HG03139 (cell line): ENCODE results near the gene PHF5A.
"Not testable (repeated sequence)": the region's sequence is repeated elsewhere in the genome, so short reads cannot be mapped to it uniquely, and the experiment has no call there.

ENCODE experiments used
- ATAC-seq: cut with Tn5 transposase; IDR thresholded peaks from one replicate; pipeline ENCODE4 v1.9.1; 2021; ENCODE audit not compliant: unreplicated experiment

The PHF5A gene

GRCh38 chr22:41488596-41489385 lies 20.3 kb upstream of the PHF5A start:
- ATAC-seq, result no peak

DNA sequence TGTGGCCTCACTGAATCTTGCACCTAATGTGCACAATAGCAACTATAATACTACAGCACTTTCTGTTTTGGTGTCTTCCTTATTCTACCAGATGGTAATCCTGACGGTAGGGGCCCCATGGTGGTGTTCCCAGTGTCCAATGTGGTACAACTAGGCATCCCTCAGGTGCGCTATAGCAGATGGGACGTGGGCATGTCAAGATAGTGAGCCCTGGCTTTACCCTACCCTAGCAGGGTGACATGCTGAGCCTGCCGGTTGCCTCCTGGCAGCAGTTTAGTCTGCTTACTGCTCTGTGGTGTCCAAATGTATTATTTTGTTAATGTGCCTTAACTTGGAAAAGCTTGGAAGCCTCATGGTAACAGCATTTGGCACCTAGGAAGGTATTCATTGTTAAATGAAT lies 19.6 kb upstream of the PHF5A start:
- ATAC-seq, result no peak

DNA sequence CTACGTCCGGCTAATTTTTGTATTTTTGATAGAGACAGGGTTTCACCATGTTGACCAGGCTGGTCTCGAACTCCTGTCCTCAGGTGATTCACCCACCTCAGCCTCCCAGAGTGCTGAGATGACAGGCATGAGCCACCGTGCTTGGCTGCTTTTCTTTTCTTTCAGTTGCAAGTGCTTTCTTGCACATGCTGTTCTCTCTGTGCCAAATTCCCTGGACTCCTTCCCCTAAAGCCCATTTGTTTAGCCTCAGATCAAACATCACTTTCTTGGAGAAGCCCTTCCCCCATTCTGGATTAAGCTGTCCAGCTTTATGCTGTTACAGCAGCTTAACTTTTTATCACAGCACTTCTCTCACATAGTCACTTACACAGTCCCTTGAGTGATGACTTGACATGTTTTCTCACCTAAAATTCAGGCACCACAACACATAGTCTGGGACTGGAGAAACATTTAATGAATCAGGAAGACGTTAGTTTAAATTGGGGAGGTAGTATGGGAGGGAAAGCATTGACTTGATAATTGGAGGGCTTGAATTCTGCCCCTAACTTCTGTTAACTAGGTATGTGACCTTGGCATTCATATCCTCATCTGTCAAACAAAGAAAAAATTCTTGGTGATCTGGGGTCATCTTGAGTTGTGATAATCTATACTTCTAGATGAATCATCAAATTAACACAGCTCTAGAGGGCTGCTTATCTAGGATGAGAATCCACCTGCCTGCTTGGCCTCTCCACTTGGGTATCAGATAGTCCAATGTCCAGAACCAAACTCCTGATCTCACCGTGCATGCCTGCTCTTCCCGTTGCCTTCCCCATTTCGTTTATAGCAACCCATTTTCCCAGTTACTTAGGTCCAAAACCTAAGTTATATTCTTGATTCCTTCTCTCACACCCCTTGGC lies 18.8 kb upstream of the PHF5A start:
- no peak for ATAC-seq

DNA sequence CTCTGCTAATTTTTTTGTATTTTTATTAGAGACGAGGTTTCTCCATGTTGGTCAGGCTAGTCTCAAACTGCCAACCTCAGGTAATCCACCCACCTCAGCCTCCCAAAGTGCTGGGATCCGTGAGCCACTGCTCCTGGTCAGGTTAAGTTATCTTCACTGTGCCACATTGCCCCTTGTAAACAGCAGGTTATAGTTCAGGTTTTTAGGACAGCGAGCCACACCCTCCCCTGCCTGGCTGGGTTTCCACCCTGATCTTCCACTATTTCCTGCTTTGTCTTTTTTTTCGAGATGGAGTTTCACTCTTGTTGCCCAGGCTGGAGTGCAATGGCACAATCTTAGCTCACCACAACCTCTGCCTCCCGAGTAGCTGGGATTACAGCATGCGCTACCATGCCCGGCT lies 16.5 kb upstream of the PHF5A start:
- ATAC-seq, result no peak

- no peak for ATAC-seq
Measured at GRCh38 chr22:41482319-41482935, 13.9 kb upstream of the PHF5A start.

DNA sequence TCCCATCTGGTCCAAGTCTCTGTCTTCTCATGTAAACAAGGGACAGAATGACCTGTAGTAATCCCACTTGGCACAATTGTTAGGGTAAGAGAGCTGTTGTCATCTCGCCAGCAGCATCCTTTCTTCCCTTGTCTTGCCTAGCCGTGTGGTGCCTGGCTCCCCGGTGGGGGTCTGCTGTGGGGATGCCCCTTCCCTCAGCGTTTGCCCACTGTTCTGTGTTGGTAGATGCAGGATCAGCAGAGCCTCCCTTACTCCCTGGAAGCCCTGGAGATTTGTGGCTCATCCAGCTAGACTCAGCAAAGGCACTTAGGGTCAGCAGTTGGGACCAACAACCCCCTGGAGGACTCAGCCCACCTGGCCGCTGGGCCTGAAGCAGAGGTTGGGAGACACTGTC lies 13.4 kb upstream of the PHF5A start:
- ATAC-seq, result no peak

- no peak for ATAC-seq
Measured at GRCh38 chr22:41481131-41481830, 12.8 kb upstream of the PHF5A start.

DNA sequence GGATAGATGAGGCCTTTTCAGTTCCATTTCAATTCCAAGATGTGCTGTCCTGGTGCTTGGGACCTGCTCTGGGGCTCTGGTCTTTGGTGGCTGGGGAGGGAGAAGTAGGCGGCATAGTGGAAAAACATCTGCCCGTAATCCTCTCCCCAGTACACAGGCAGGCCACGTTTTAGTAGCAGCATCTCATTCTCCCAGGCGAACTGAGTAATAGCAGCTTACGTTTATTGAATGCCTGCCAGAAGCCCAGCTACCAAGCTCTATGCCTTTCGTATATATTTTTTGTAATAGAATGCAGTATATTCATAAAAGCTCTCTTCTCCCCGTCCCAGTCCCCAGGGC lies 11.9 kb upstream of the PHF5A start:
- no peak for ATAC-seq

DNA sequence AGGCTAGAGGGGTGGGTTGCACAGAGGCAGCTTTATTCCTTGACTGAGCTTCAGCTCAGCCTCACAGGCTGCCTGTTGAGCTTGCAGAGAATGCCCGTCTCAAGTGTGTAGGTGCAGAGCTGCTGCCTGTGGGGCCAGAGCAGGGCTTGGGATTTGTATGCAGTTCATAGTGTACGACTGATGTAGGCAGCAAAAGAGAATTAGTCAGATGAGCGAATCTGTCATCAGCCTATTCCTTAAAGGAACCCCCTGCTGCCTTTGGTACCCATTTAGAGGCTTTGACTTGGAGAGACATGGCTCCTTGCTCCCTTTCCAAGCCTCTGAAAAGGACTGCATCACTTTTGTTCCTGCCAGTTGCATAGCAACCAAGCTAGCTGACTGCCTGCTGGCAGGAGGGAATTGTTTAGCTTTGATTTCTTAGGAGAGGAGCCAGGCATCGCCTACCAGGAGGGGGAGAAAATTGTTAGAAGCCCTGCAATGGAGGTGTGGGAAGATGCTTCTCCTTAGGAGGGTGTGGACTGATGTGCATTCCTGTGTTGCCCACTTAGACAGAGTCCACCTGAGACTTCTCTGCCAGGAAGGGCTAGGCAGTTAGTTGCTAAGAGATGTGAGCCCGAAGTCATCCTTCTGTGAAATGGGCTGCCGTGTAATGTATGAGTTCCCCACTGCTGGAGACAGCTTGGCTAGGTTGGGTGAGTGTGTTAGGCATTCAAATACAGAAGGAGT lies 11.3 kb upstream of the PHF5A start:
- ATAC-seq, result no peak

DNA sequence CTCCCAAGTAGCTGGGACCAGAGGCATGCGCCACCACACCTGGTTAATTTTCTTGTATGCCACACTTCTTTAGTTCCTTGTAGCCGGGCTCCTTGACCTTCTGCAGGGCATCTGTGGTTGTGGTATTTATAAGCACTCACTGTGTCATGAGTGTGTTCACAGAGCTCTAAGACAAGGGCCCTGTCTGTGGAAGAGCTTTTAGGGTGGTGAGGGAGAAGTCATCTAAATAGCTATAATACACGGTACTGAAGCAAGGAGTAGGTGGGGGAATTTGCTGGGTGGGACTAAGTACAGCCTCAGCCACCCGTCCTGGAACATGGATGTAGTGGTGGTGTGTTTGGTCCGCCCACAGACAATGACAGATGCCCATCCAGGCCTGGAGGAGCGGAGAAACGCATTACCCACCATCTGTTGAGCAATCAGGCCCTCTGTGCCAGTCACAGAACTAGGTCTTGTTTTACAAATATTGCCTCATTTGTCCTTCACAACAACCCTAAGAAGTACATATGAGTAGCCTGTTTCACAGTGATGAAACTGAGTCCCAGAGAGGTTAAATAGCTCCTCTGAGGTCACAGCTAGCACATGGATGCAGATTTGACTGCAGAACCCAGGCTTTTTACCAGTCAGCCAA lies 10.5 kb upstream of the PHF5A start:
- no peak for ATAC-seq

DNA sequence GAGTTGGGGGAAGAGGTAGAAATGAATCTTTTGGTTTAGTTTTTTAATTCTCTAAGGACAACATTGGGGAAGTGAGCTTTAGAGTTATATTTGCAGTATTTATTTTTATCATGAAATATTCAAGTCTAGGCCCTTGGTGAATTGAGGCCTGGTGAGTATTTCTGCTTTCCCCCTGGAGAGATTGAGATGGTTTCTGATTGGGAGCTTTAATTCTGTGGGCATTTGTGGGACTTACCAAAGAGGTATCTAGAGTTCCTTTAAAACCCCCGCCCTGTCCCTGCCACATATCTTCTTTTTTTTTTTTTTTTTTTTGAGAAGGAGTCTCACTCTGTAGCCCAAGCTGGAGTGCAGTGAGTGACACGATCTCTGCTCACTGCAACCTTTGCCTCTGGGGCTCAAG lies 10.0 kb upstream of the PHF5A start:
- ATAC-seq, result no peak

DNA sequence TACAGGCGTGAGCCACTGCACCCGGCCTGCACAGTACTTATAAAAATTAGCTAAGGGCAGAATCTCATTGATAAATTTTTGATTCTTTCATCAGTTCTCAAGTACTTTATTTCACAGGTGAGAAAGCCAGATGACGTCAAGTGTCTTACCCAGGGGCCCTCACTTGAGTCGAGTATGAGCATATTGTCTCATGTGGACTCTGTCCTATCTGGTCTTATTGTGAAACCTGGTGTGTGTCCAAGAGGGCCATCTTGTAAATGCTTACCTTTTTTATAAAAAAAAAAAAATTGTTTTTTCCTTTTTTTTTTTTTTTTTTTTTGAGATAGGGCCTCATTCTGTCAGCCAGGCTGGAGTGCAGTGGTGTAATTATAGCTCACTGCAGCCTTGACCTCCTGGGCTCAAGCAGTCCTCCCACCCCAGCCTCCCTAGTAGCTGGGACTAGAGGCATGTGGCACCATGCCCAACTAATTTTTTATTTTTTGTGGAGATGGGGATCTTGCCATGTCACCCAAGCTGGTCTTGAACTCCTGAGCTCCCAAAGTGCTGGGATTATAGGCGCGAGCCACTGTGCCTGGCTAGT lies 6.5 kb upstream of the PHF5A start:
- ATAC-seq, result no peak

GRCh38 chr22:41471568-41471967 lies 3.1 kb upstream of the PHF5A start:
- no peak for ATAC-seq

DNA sequence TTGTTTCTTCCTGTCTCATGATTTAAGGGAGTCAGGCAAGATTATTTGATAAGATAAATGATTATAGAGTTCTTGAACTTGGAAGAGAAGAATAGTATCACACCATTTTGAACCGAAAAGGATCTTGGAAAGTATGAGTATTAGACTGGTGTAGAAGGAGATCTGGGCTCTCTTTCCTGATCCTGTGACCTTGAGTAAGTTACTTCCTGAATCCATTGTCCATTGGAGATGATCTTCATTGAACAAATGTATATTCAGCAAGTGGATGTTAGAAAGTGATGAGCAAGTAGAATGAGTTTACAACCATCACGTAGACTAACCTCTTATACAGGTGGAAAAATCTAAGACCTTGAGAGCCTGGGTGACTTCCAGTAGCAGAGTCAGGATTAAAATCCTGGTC lies 2.4 kb upstream of the PHF5A start:
- no peak for ATAC-seq

DNA sequence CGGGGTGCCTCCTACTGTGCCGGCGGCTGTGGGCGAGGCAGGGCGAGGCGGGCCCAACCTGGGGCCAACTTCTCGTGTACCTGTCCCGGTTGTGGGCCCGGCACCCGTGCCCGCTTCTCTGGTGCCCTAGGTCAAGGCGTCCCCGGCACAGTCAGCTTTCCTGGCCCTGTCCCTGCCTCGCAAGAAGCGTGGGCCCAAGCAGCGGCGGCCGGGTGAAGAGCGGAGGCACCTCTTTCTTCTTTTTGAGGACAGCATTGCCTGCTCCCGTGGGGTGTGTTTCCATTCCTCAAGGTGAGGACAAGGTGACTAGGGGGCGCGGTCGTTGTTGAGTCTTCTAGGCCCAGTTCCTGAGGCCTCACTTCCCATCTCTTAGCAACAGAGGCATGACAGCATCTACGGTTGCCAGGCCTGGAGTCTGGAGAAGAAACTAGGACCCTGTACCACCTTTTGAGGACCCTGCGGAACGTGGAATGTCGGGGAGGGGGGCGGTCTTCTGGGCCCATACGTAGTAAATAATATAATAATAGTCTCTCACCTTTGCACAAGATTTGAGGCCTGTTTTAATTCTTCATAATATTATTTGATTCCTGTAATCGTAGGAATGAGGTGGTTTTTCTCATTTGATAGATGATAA lies 843 bp upstream of the PHF5A start:
- no peak for ATAC-seq

GRCh38 chr22:41461901-41462300 lies 6.6 kb downstream of the PHF5A start:
- ATAC-seq, result no peak

GRCh38 chr22:41460071-41460470 lies 8.4 kb downstream of the PHF5A start:
- ATAC-seq, result not testable (repeated sequence)

GRCh38 chr22:41459431-41459830 lies 9.1 kb downstream of the PHF5A start:
- no peak for ATAC-seq

GRCh38 chr22:41458161-41458728 lies 10.2 kb downstream of the PHF5A start:
- no peak for ATAC-seq
